HG03457 (cell line): ENCODE data around the gene XAF1.
"Not testable (repeated sequence)": the region's sequence is repeated elsewhere in the genome, so short reads cannot be mapped to it uniquely, and the experiment has no call there.

ENCODE experiments used
- ATAC-seq: cut with Tn5 transposase; IDR thresholded peaks from one replicate; pipeline ENCODE4 v1.9.1; 2021; ENCODE audit warnings: moderate number of reproducible peaks; ENCODE audit not compliant: unreplicated experiment

The XAF1 gene

DNA sequence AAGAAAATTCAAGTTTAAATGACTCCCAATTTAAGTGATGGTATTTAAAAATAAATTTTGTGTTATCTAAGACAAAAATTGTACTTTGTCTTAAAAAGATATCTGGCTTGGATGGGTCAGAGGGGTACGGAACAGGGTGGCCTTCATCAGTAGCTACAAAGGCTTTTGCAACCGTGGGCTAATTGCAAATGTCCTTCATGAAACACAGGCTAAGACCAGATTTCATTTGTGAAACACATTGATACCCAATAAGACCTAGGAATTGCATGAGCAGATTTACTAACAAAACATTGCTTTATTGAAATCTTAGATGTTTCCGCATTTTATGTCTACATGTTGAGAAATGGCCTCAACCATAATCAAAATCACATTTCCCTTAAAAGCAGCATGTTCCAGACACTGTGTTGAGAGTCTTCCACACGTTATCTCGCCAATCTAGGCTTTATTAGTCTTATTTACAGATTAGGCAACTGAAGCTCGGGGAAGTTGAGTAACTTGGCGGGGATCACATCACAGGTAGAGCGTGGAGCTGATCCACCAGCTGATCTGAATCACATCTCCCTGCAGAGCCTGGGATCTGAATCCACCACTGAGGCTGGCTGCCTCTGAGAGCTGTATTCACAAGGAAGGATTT lies 42.0 kb downstream of the XAF1 start:
- no peak for ATAC-seq

DNA sequence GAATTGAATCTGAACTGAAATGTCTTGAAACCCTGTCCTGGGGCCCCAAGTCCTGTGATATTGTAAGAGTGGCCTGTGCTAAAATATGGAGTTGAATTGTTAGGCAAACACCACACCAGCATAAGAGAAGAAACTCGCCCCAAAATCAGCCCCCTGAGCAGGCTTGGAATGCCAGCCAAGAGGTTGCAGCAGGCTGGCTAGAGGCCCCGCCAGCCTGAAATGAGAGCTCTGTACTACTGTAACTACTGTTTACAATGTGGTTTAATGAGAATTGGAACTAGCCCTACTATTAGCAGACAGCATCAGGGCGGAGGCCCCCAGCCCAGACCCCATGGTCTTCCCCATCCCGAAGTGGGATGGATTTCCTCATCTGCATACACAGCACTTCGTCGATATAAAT lies 43.9 kb downstream of the XAF1 start:
- no peak for ATAC-seq

DNA sequence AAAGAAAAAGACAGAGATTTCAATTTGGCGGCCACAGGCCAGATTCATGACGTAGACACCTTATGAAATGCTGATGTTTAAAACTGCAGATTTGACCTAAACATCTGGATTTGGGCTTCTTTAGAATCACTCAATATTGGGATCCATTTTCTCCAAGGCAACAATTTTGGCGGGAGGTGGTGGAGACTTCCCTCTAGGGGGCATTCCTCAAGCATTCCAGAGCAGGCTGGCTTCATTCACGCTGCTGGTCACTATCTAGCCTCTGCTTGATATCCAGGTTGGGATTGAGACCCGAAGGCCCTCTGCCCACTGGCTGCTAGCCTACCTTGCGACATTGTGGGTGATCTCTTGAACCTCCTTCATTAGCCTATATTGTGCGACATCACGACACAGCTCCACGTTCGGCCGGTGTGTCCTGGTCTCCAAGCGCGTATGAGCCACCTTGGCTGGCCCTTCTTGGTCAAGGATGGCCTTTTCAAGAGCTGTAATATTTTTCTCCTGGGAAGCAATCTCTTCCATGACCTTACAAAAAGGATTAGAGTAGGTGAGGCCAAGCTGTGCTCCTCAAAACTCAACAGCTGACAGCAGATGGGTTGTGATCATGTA lies 44.7 kb downstream of the XAF1 start:
- no peak for ATAC-seq

DNA sequence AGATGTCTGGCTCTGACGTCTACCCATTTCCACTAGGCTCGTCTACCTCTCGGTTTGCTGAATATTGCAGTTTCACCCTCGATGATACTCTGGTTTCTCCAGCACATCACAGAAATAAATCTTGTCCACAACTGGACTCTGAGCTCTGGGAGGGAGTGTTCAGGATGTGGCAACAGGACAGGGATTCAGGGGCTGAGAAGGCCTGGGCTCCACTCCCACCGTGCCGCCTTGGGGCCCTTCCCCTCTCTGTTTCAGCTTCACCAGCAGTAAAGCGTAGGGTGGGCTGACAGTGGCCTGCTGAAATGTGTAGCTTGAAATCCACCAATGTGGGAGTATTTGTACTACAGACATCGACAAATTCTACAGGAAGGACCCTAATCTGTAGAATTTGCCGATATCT lies 55.7 kb downstream of the XAF1 start:
- no peak for ATAC-seq

DNA sequence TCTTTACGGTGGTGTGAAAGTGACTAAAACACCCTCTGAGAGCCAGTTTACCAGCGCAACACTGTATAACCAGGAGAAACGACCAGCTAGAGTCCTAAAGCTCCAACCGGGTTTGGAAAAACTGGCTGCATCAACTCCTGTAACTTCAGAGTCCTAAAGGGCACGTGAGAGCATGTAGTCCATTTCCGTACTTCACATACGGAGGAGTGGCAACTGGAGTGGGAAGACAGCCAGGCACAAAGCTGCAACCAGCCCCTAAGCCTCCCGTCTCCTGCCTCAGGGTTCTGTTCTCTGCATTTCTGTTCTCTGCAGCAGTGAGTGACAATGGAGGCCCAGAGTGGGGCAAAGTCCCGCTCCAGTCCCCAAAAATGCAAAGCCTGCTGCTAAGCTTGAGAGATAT lies 56.4 kb downstream of the XAF1 start:
- ATAC-seq, result no peak

DNA sequence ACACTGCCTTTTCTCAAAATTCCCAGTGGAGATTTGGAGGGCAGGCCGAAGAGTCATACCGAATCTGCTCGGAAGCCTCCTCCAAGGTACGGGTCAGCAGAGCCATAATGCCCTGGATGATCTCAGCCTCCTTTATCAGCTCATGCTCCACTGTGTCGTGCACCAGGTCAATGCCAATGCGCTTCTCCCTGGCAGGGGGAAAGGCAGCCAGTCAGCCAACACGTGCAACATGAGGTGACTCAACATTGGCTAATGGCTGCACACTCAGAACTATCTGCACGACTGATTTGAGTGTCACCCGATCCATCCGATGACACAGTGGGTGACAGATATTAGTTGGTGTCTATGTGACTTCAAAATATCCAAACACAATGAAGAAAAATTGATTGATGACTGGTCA lies 59.9 kb downstream of the XAF1 start:
- ATAC-seq, result no peak

DNA sequence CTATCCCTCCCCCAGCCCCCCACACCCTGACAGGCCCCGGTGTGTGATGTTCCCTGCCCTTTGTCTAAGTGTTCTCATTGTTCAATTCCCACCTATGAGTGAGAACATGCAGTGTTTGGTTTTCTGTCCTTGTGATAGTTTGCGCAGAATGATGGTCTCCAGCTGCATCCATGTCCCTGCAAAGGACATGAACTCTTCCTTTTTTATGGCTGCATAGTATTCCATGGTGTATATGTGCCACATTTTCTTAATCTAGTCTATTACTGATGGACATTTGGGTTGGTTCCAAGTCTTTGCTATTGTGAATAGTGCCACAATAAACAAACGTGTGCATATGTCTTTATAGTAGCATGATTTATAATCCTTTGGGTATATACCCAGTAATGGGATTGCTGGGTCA lies 60.5 kb downstream of the XAF1 start:
- ATAC-seq, result not testable (repeated sequence)

DNA sequence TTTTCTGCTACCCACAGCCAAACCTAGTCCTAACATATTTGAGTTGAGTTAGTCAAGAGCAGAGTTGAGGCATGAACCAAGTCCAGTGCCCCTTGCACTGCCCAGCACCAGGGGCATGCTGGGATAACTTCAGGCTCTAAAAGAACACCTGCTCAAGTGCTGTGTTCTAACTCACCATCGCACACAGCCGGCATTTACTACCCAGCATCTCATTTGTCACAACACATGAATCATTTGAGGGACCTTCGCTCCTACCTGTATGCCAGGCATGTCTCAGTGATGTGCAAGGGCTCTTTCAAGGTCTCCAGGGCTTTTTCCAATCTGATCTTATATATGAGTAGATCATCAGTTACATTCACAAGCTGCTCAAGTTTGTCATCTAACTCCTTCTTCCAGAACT lies 63.1 kb downstream of the XAF1 start:
- no peak for ATAC-seq

DNA sequence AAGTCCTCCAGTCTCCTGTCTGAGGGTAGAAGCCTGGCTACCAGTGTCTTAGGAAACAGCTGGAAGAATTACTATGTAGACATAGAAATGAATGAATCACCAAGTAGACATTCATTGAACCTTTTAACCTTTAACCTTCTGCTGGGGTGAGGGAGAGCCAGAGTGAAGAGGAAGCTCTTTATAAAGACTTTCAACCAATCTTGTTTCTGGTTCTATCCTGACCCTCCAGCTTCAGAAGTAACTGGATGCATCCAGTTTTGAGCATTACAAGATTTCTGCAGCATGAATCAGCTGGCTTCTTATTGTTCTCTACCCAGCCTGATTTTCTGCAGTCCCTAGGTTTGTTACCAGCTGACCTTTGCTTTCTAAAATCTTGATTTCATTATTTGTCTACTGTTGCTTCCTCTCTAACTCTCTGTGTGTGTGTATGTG lies 67.2 kb downstream of the XAF1 start:
- ATAC-seq, result no peak
